HS-5 (cell line): ENCODE measurements around the gene NEU4.

ENCODE experiments used
- DNase-seq: peaks from one replicate; pipeline ENCODE4 v3.0.0-alpha.2; 2012; ENCODE audit warnings: low read depth

Gene NEU4

GRCh38 chr2:241835611-241836010 is 26.6 kb downstream of the NEU4 start:
- DNase-seq: no peak

GRCh38 chr2:241836292-241836691 is 27.3 kb downstream of the NEU4 start:
- DNase-seq: no peak

GRCh38 chr2:241837197-241837965 is 28.4 kb downstream of the NEU4 start:
- no peak for DNase-seq

GRCh38 chr2:241841181-241842066 is 32.4 kb downstream of the NEU4 start:
- DNase-seq: no peak

GRCh38 chr2:241842067-241842415 is 33.0 kb downstream of the NEU4 start:
- DNase-seq: no peak

- DNase-seq: no peak
These were observed 33.7 kb downstream of the NEU4 start for GRCh38 chr2:241842620-241843211.

- no peak for DNase-seq
These were observed 34.5 kb downstream of the NEU4 start for GRCh38 chr2:241843321-241844065.

- no peak for DNase-seq
These were observed 35.2 kb downstream of the NEU4 start for GRCh38 chr2:241844066-241844728.

- DNase-seq: no peak
These were observed 36.0 kb downstream of the NEU4 start for GRCh38 chr2:241844831-241845578.

- no peak for DNase-seq
These were observed 37.4 kb downstream of the NEU4 start for GRCh38 chr2:241846406-241846805.

- no peak for DNase-seq
These were observed 40.0 kb downstream of the NEU4 start for GRCh38 chr2:241848761-241849615.

- DNase-seq: no peak
These were observed 40.9 kb downstream of the NEU4 start for GRCh38 chr2:241849616-241850543.

GRCh38 chr2:241850544-241851324 is 41.7 kb downstream of the NEU4 start:
- DNase-seq: no peak

- no peak for DNase-seq
These were observed 42.5 kb downstream of the NEU4 start for GRCh38 chr2:241851325-241852115.

GRCh38 chr2:241852116-241852980 is 43.4 kb downstream of the NEU4 start:
- DNase-seq: no peak

GRCh38 chr2:241852981-241853631 is 44.1 kb downstream of the NEU4 start:
- DNase-seq: no peak
